Measurements from ENCODE around the gene DDX49. TPM values are rescaled to one million over a fixed set of nuclear protein-coding genes. Genes with fewer than 3 reads are reported as not detected.

DDX49 gene
- total and polyA plus RNA-seq, 4 donors: 34.6 to 81.8 (median 71.3) TPM

GRCh38 chr19:18939922-18940768 is 20.6 kb downstream of the DDX49 start:
- Histone ChIP-seq H3K27ac (ENCODE audit: low read depth, low read length) (peak overlapping the region; percentile 15), H3K36me3 (ENCODE audit: control insufficient read depth, insufficient read depth, low read length) (peaks cover 15% of the 10 kb centered on the region), H3K9me3 (ENCODE audit: control insufficient read depth, insufficient read depth, low read length) (no peaks in the 10 kb centered on the region), H3K4me3 (ENCODE audit: low read depth, low read length) (peak overlapping the region; percentile 63), H3K27me3 (ENCODE audit: control insufficient read depth, insufficient read depth, low read length) (no peaks in the 10 kb centered on the region), H3K4me1 (ENCODE audit: control insufficient read depth, insufficient read depth, low read length) (peaks cover 32% of the 10 kb centered on the region)
- WGBS (ENCODE audit: insufficient coverage): under 1% methylated on average over 43 of the region's 47 CpGs
- DNase-seq (ENCODE audit: low read depth in 4 of 6, low spot score in 6 of 6): peak in 2 of 6 donors; percentile 4 to 47

- peak within 1 kb of the TSS; percentile 63 for H3K4me3 ChIP-seq (ENCODE audit: low read depth, low read length)
Measured at GRCh38 chr19:18940769-18941627, 21.5 kb downstream of the DDX49 start, which contains the start of gene HOMER3. TSS of gene HOMER3 (minus strand) at chr19:18941217. CDS start at chr19:18938982, 2,235 bp downstream.

GRCh38 chr19:18941628-18942354 is 22.3 kb downstream of the DDX49 start:
- H3K36me3 ChIP-seq (ENCODE audit: control insufficient read depth, insufficient read depth, low read length): peaks cover 16% of the 10 kb centered on the region
- peak in 2 of 6 donors; percentile 6 to 25 for DNase-seq (ENCODE audit: low read depth in 4 of 6, low spot score in 6 of 6)
- peaks cover 32% of the 10 kb centered on the region for H3K4me1 ChIP-seq (ENCODE audit: control insufficient read depth, insufficient read depth, low read length)
- H3K9me3 ChIP-seq (ENCODE audit: control insufficient read depth, insufficient read depth, low read length): no peaks in the 10 kb centered on the region
- no peak overlapping the region for H3K27ac ChIP-seq (ENCODE audit: low read depth, low read length)
- 46% methylated on average over 6 of the region's 18 CpGs for WGBS (ENCODE audit: insufficient coverage)
- peak overlapping the region; percentile 2 for H3K4me3 ChIP-seq (ENCODE audit: low read depth, low read length)
- no peaks in the 10 kb centered on the region for H3K27me3 ChIP-seq (ENCODE audit: control insufficient read depth, insufficient read depth, low read length)

More at GRCh38 chr19:18940769-18941627, 21.5 kb downstream of the DDX49 start, which contains the start of gene HOMER3:
- H3K9me3 ChIP-seq (ENCODE audit: control insufficient read depth, insufficient read depth, low read length): no peaks in the 10 kb centered on the region
- H3K27ac ChIP-seq (ENCODE audit: low read depth, low read length): peak within 1 kb of the TSS; percentile 15
- no peaks in the 10 kb centered on the region for H3K27me3 ChIP-seq (ENCODE audit: control insufficient read depth, insufficient read depth, low read length)
- peaks cover 15% of the 10 kb centered on the region for H3K36me3 ChIP-seq (ENCODE audit: control insufficient read depth, insufficient read depth, low read length)
- WGBS (ENCODE audit: insufficient coverage): under 1% methylated on average over 61 of the region's 81 CpGs
- H3K4me1 ChIP-seq (ENCODE audit: control insufficient read depth, insufficient read depth, low read length): peaks cover 32% of the 10 kb centered on the region
- peak in 4 of 6 donors; percentile 57 to 91 (median 73) for DNase-seq (ENCODE audit: low read depth in 4 of 6, low spot score in 6 of 6)

- whole genome bisulfite sequencing (ENCODE audit: insufficient coverage): 100% methylated on average over 4 of the region's 6 CpGs
- H3K9me3 ChIP-seq (ENCODE audit: control insufficient read depth, insufficient read depth, low read length): no peaks in the 10 kb centered on the region
- H3K4me3 ChIP-seq (ENCODE audit: low read depth, low read length): no peak overlapping the region
- peaks cover 15% of the 10 kb centered on the region for H3K36me3 ChIP-seq (ENCODE audit: control insufficient read depth, insufficient read depth, low read length)
- no peaks in the 10 kb centered on the region for H3K27me3 ChIP-seq (ENCODE audit: control insufficient read depth, insufficient read depth, low read length)
- no peak overlapping the region for H3K27ac ChIP-seq (ENCODE audit: low read depth, low read length)
- no peak for DNase-seq (ENCODE audit: low read depth in 4 of 6, low spot score in 6 of 6)
- H3K4me1 ChIP-seq (ENCODE audit: control insufficient read depth, insufficient read depth, low read length): peaks cover 32% of the 10 kb centered on the region
Measured at GRCh38 chr19:18942692-18943091, 23.2 kb downstream of the DDX49 start.

GRCh38 chr19:18943465-18943864 is 23.9 kb downstream of the DDX49 start:
- DNase-seq (ENCODE audit: low read depth in 4 of 6, low spot score in 6 of 6): no peak
- no peak overlapping the region for H3K27ac ChIP-seq (ENCODE audit: low read depth, low read length)
- no peak overlapping the region for H3K4me3 ChIP-seq (ENCODE audit: low read depth, low read length)
- no peaks in the 10 kb centered on the region for H3K9me3 ChIP-seq (ENCODE audit: control insufficient read depth, insufficient read depth, low read length)
- 58% methylated on average over 4 of the region's 4 CpGs for WGBS (ENCODE audit: insufficient coverage)
- H3K36me3 ChIP-seq (ENCODE audit: control insufficient read depth, insufficient read depth, low read length): peaks cover 8% of the 10 kb centered on the region
- peaks cover 33% of the 10 kb centered on the region for H3K4me1 ChIP-seq (ENCODE audit: control insufficient read depth, insufficient read depth, low read length)
- no peaks in the 10 kb centered on the region for H3K27me3 ChIP-seq (ENCODE audit: control insufficient read depth, insufficient read depth, low read length)

- no peak for DNase-seq (ENCODE audit: low read depth in 4 of 6, low spot score in 6 of 6)
- H3K4me3 ChIP-seq (ENCODE audit: low read depth, low read length): no peak overlapping the region
- H3K27me3 ChIP-seq (ENCODE audit: control insufficient read depth, insufficient read depth, low read length): no peaks in the 10 kb centered on the region
- H3K36me3 ChIP-seq (ENCODE audit: control insufficient read depth, insufficient read depth, low read length): peaks cover 3% of the 10 kb centered on the region
- no peaks in the 10 kb centered on the region for H3K9me3 ChIP-seq (ENCODE audit: control insufficient read depth, insufficient read depth, low read length)
- 91% methylated on average over 7 of the region's 9 CpGs for WGBS (ENCODE audit: insufficient coverage)
- peaks cover 22% of the 10 kb centered on the region for H3K4me1 ChIP-seq (ENCODE audit: control insufficient read depth, insufficient read depth, low read length)
- H3K27ac ChIP-seq (ENCODE audit: low read depth, low read length): no peak overlapping the region
Measured at GRCh38 chr19:18945297-18945696, 25.8 kb downstream of the DDX49 start.

GRCh38 chr19:18946335-18946734 is 26.8 kb downstream of the DDX49 start:
- Histone ChIP-seq H3K4me3 (ENCODE audit: low read depth, low read length) (no peak overlapping the region), H3K36me3 (ENCODE audit: control insufficient read depth, insufficient read depth, low read length) (peaks cover 3% of the 10 kb centered on the region), H3K27ac (ENCODE audit: low read depth, low read length) (no peak overlapping the region), H3K27me3 (ENCODE audit: control insufficient read depth, insufficient read depth, low read length) (no peaks in the 10 kb centered on the region), H3K9me3 (ENCODE audit: control insufficient read depth, insufficient read depth, low read length) (no peaks in the 10 kb centered on the region), H3K4me1 (ENCODE audit: control insufficient read depth, insufficient read depth, low read length) (peaks cover 17% of the 10 kb centered on the region)
- no peak for DNase-seq (ENCODE audit: low read depth in 4 of 6, low spot score in 6 of 6)

GRCh38 chr19:18946918-18947317 is 27.4 kb downstream of the DDX49 start:
- no peak overlapping the region for H3K4me3 ChIP-seq (ENCODE audit: low read depth, low read length)
- H3K36me3 ChIP-seq (ENCODE audit: control insufficient read depth, insufficient read depth, low read length): peaks cover 3% of the 10 kb centered on the region
- 79% methylated on average over 12 of the region's 14 CpGs for WGBS (ENCODE audit: insufficient coverage)
- no peak for DNase-seq (ENCODE audit: low read depth in 4 of 6, low spot score in 6 of 6)
- no peaks in the 10 kb centered on the region for H3K27me3 ChIP-seq (ENCODE audit: control insufficient read depth, insufficient read depth, low read length)
- no peaks in the 10 kb centered on the region for H3K9me3 ChIP-seq (ENCODE audit: control insufficient read depth, insufficient read depth, low read length)
- H3K4me1 ChIP-seq (ENCODE audit: control insufficient read depth, insufficient read depth, low read length): peaks cover 11% of the 10 kb centered on the region
- no peak overlapping the region for H3K27ac ChIP-seq (ENCODE audit: low read depth, low read length)

All from spinal cord (tissue), 10 donors.